GM23338 (cell line): ENCODE measurements around the gene CASTOR2. TPM values are rescaled to one million over a fixed set of nuclear protein-coding genes. Genes with fewer than 3 reads are reported as not detected.

Experiments used
- ATAC-seq: fragments of 200-7000 bp; cut with Tn5 transposase; 3 replicates; pipeline ENCODE4 v1.9.1; 2020
- DNase-seq: peaks from one replicate; pipeline ENCODE4 v3.0.0-alpha.2; 2015; ENCODE audit warnings: low spot score
- H2AFZ ChIP-seq: fragments of 200-600 bp; sonication (generic); 2 replicates; pipeline ENCODE4 v1.8.0; 2016; ENCODE audit warnings: antibody characterized with exemption, mild to moderate bottlenecking, moderate library complexity
- H3F3A ChIP-seq: fragments of 200-600 bp; sonication (generic); replicated peaks from 2 replicates; pipeline ENCODE4 v1.8.0; 2017; ENCODE audit warnings: antibody characterized with exemption, mixed run types, low read depth
- H3K27ac ChIP-seq: fragments of 200-600 bp; sonication (generic); 2 replicates; pipeline ENCODE4 v1.6.1; 2016; ENCODE audit warnings: low read depth
- H3K27me3 ChIP-seq: fragments of 200-600 bp; sonication (generic); 2 replicates; pipeline ENCODE4 v1.8.0; 2016; ENCODE audit warnings: mild to moderate bottlenecking, mixed run types, moderate library complexity; ENCODE audit not compliant: insufficient read depth
- H3K36me3 ChIP-seq: fragments of 200-600 bp; sonication (generic); 2 replicates; pipeline ENCODE4 v1.8.0; 2016; ENCODE audit warnings: mild to moderate bottlenecking; ENCODE audit not compliant: insufficient read depth
- H3K4me1 ChIP-seq: fragments of 200-600 bp; sonication (generic); 2 replicates; pipeline ENCODE4 v1.8.0; 2016; ENCODE audit warnings: mild to moderate bottlenecking, moderate library complexity; ENCODE audit not compliant: insufficient read depth
- H3K4me2 ChIP-seq: fragments of 200-600 bp; sonication (generic); 2 replicates; pipeline ENCODE4 v1.7.1; 2017; ENCODE audit warnings: mixed run types
- H3K4me3 ChIP-seq: fragments of 200-600 bp; sonication (generic); 2 replicates; pipeline ENCODE4 v1.6.1; 2016; ENCODE audit warnings: mixed run types
- H3K79me2 ChIP-seq: fragments of 200-600 bp; sonication (generic); replicated peaks from 2 replicates; pipeline ENCODE4 v1.8.0; 2017; ENCODE audit warnings: mild to moderate bottlenecking; ENCODE audit not compliant: insufficient read depth
- H3K9me2 ChIP-seq: fragments of 200-600 bp; sonication (generic); 2 replicates; pipeline ENCODE4 v1.8.0; 2017; ENCODE audit not compliant: insufficient read depth
- H4K20me1 ChIP-seq: fragments of 200-600 bp; sonication (generic); replicated peaks from 2 replicates; pipeline ENCODE4 v1.8.0; 2017; ENCODE audit warnings: mild to moderate bottlenecking; ENCODE audit not compliant: insufficient read depth
- H3K27ac Mint-ChIP-seq: 2 replicates; pipeline ENCODE4 v1.8.0; 2020; ENCODE audit warnings: inconsistent platforms, mild to moderate bottlenecking, moderate library complexity, mixed read lengths
- H3K27me3 Mint-ChIP-seq: 3 replicates; pipeline ENCODE4 v1.8.0; 2022; ENCODE audit warnings: low read depth, mild to moderate bottlenecking, moderate library complexity, mixed read lengths, inconsistent platforms; ENCODE audit not compliant: insufficient read depth, poor library complexity
- H3K36me3 Mint-ChIP-seq: 3 replicates; pipeline ENCODE4 v1.8.0; 2021; ENCODE audit warnings: low read depth, mild to moderate bottlenecking, inconsistent platforms, moderate library complexity, mixed read lengths
- H3K4me1 Mint-ChIP-seq: 3 replicates; pipeline ENCODE4 v1.8.0; 2020; ENCODE audit warnings: mild to moderate bottlenecking, inconsistent platforms, mixed read lengths
- H3K4me3 Mint-ChIP-seq: 3 replicates; pipeline ENCODE4 v1.8.0; 2021; ENCODE audit warnings: moderate library complexity, mild to moderate bottlenecking, inconsistent platforms, mixed read lengths
- H3K9me3 Mint-ChIP-seq: 3 replicates; pipeline ENCODE4 v1.8.0; 2020; ENCODE audit warnings: moderate library complexity, mild to moderate bottlenecking, inconsistent platforms, mixed read lengths
- CREB1 ChIP-seq: fragments of 250-450 bp; sonication (Bioruptor Pico); IDR thresholded peaks from 2 replicates; pipeline ENCODE4 v1.5.0; 2020; ENCODE audit warnings: low read depth, mild to moderate bottlenecking, moderate library complexity
- CTCF ChIP-seq, 2 experiments: fragments of 200-600 bp in 1 of 2; sonication (generic) in 1 of 2; conservative IDR thresholded peaks; 2 replicates each; pipeline versions ENCODE4 v1.5.1 to v1.6.1; 2016 to 2017; ENCODE audit warnings: antibody characterized with exemption in 2 of 2, low read depth in 2 of 2, mild to moderate bottlenecking in 2 of 2, moderate library complexity in 1 of 2
- ETS1 ChIP-seq: IDR thresholded peaks from 2 replicates; pipeline ENCODE4 v1.6.1; 2016; ENCODE audit warnings: antibody characterized with exemption
- EZH2 ChIP-seq: fragments of 200-600 bp; sonication (generic); IDR thresholded peaks from one replicate; pipeline ENCODE4 v1.8.0; 2017; ENCODE audit warnings: antibody characterized with exemption, mild to moderate bottlenecking, low read depth; ENCODE audit not compliant: unreplicated experiment
- EZH2phosphoT487 ChIP-seq: fragments of 200-600 bp; sonication (generic); IDR thresholded peaks from one replicate; pipeline ENCODE4 v1.8.1; 2018; ENCODE audit warnings: antibody characterized with exemption; ENCODE audit not compliant: unreplicated experiment
- JUNB ChIP-seq: IDR thresholded peaks from one replicate; pipeline ENCODE4 v1.6.1; 2016; ENCODE audit warnings: antibody characterized with exemption; ENCODE audit not compliant: unreplicated experiment
- NANOG ChIP-seq: IDR thresholded peaks from 2 replicates; pipeline ENCODE4 v1.6.1; 2016; ENCODE audit warnings: antibody characterized with exemption, borderline replicate concordance
- POLR2AphosphoS5 ChIP-seq: IDR thresholded peaks from 2 replicates; pipeline ENCODE4 v1.6.1; 2016; ENCODE audit warnings: antibody characterized with exemption, low read depth
- REST ChIP-seq: IDR thresholded peaks from one replicate; pipeline ENCODE4 v1.6.1; 2018; ENCODE audit warnings: antibody characterized with exemption; ENCODE audit not compliant: unreplicated experiment
- STAT1 ChIP-seq: IDR thresholded peaks from one replicate; pipeline ENCODE4 v1.6.1; 2016; ENCODE audit warnings: antibody characterized with exemption; ENCODE audit not compliant: unreplicated experiment
- ZNF114 ChIP-seq: fragments of 250-450 bp; sonication (Bioruptor Pico); IDR thresholded peaks from 2 replicates; pipeline ENCODE4 v1.5.0; 2020; ENCODE audit warnings: mild to moderate bottlenecking, moderate library complexity
- ZNF331 ChIP-seq: fragments of 250-450 bp; sonication (Bioruptor Pico); IDR thresholded peaks from 2 replicates; pipeline ENCODE4 v1.5.0; 2020; ENCODE audit warnings: low read depth, mild to moderate bottlenecking, moderate library complexity
- ZNF462 ChIP-seq: fragments of 250-450 bp; sonication (Bioruptor Pico); IDR thresholded peaks from 2 replicates; pipeline ENCODE4 v1.5.0; 2020; ENCODE audit warnings: mild to moderate bottlenecking, moderate library complexity
- polyA plus RNA-seq: library from polyadenylated mRNA; unstranded; fragments of >200 nt; fragmentation: Nextera tagmentation; extraction: Ambion mirVana; gene quantifications from 2 replicates; pipeline ENCODE4 v1.2.1, GENCODE V29; 2016
- total RNA-seq: library from RNA; depleted of rRNA; stranded (reverse); fragments of >200 nt; shearing (Covaris generic); gene quantifications from 2 replicates; pipeline ENCODE4 v1.2.3, GENCODE V29; 2014

CASTOR2 gene
- total and polyA plus RNA-seq, 2 experiments from 2014 or later, result 3.2 to 35.7 TPM

- H3K79me2 ChIP-seq, result no peaks in the 10 kb centered on the region
- no peaks in the 10 kb centered on the region for H3K4me1 ChIP-seq
- Mint-ChIP-seq H3K36me3 (peaks cover 11% of the 10 kb centered on the region; the same call in 2 of the 3 replicates), H3K27me3 (peaks cover 14% of the 10 kb centered on the region), H3K9me3 (no peaks in the 10 kb centered on the region), H3K4me3 (no peak overlapping the region), H3K27ac (no peak overlapping the region), H3K4me1 (no peaks in the 10 kb centered on the region; the same call in 2 of the 3 replicates)
- H3K36me3 ChIP-seq, result no peaks in the 10 kb centered on the region
- no peaks in the 10 kb centered on the region for H3K27me3 ChIP-seq
- no peak overlapping the region for H3K4me2 ChIP-seq
- no peak overlapping the region for H2AFZ ChIP-seq
- TF ChIP-seq REST, result no peak
- no peak for TF ChIP-seq ETS1
- no peak for TF ChIP-seq ZNF462 (CRISPR knock-in tag)
- no peak for TF ChIP-seq EZH2phosphoT487
- no peak for TF ChIP-seq CTCF (conservative IDR thresholded peaks at IDR 0.05; ENCODE audit: low read depth in 2 of 2)
- TF ChIP-seq ZNF331 (CRISPR knock-in tag), result no peak
- no peak for TF ChIP-seq CREB1 (CRISPR knock-in tag)
- no peak for TF ChIP-seq EZH2
- no peak for TF ChIP-seq STAT1
- TF ChIP-seq POLR2AphosphoS5, result no peak
- no peak for TF ChIP-seq ZNF114 (CRISPR knock-in tag)
- no peak for TF ChIP-seq NANOG
- no peak for TF ChIP-seq JUNB
- DNase-seq (no peak), ATAC-seq (no peak)
- no peak overlapping the region for H3K4me3 ChIP-seq
- no peaks in the 10 kb centered on the region for H4K20me1 ChIP-seq
- no peaks in the 10 kb centered on the region for H3K9me2 ChIP-seq
- no peak overlapping the region for H3K27ac ChIP-seq
- H3F3A ChIP-seq, result no peaks in the 10 kb centered on the region
These were observed 55.3 kb downstream of the CASTOR2 start for GRCh38 chr7:75019800-75020199.
